AG04450 (cell line): ENCODE measurements around the gene VSTM2L. TPM values are rescaled to one million over a fixed set of nuclear protein-coding genes. Genes with fewer than 3 reads are reported as not detected.

Experiments used
- CTCF ChIA-PET: fragments of 300-600, 350-600 bp; formaldehyde crosslinking; extraction: SDS; loops from one replicate; lab custom pipeline; 2022; ENCODE audit warnings: antibody characterized with exemption, inconsistent platforms; lab: Charles Lee
- POLR2A ChIA-PET: fragments of 350-600 bp; formaldehyde crosslinking; extraction: SDS; loops from one replicate; lab custom pipeline; 2021; ENCODE audit warnings: antibody characterized with exemption, inconsistent platforms; lab: Yijun Ruan, JAX
- DNase-seq: peaks from one replicate; pipeline ENCODE4 v3.0.0-alpha.2; 2011; ENCODE audit warnings: low read depth, low spot score
- H3K27ac ChIP-seq: one replicate; pipeline ENCODE4 v1.5.1; 2012; ENCODE audit warnings: low read depth, low read length, control low read depth
- H3K27me3 ChIP-seq: one replicate; pipeline ENCODE4 v1.6.0; 2012; ENCODE audit warnings: low read length; ENCODE audit not compliant: control insufficient read depth, insufficient read depth
- H3K4me3 ChIP-seq: 2 replicates; pipeline ENCODE4 v1.5.1; 2011; ENCODE audit warnings: mild to moderate bottlenecking, low read depth, low read length, control low read depth
- H3K9me3 ChIP-seq: 2 replicates; pipeline ENCODE4 v1.5.1; 2012; ENCODE audit warnings: low read length; ENCODE audit not compliant: control insufficient read depth, insufficient read depth
- CTCF ChIP-seq: IDR thresholded peaks from 2 replicates; pipeline ENCODE4 v1.5.1; 2011; ENCODE audit warnings: low read depth, low read length, control low read depth, inconsistent platforms
- polyA plus RNA-seq: library from polyadenylated mRNA; depleted of rRNA; stranded (reverse); fragments of >200 nt; gene quantifications from 2 replicates; pipeline ENCODE4 v1.2.3, GENCODE V29; 2011

The VSTM2L gene
- polyA plus RNA-seq, 1 experiment: 0.25 TPM

- ChIA-PET CTCF (no interaction called here), POLR2A (no interaction called here)
- no peak for TF ChIP-seq CTCF
- Histone ChIP-seq H3K4me3 (no peak overlapping the region), H3K27me3 (peaks cover 68% of the 10 kb centered on the region), H3K9me3 (no peaks in the 10 kb centered on the region), H3K27ac (no peak overlapping the region)
- DNase-seq: no peak
Measured at GRCh38 chr20:37920679-37921322, 17.9 kb downstream of the VSTM2L start.

GRCh38 chr20:37921341-37921929 is 18.5 kb downstream of the VSTM2L start:
- no peaks in the 10 kb centered on the region for H3K9me3 ChIP-seq
- ChIA-PET POLR2A (no interaction called here), CTCF (no interaction called here)
- H3K4me3 ChIP-seq: no peak overlapping the region
- no peak for TF ChIP-seq CTCF
- no peak overlapping the region for H3K27ac ChIP-seq
- no peak for DNase-seq
- H3K27me3 ChIP-seq: peaks cover 62% of the 10 kb centered on the region

GRCh38 chr20:37922016-37922415 is 19.1 kb downstream of the VSTM2L start:
- ChIA-PET CTCF (no interaction called here), POLR2A (no interaction called here)
- Histone ChIP-seq H3K27me3 (peaks cover 58% of the 10 kb centered on the region), H3K4me3 (no peak overlapping the region), H3K9me3 (no peaks in the 10 kb centered on the region), H3K27ac (no peak overlapping the region)
- no peak for DNase-seq
- TF ChIP-seq CTCF: no peak

DNA sequence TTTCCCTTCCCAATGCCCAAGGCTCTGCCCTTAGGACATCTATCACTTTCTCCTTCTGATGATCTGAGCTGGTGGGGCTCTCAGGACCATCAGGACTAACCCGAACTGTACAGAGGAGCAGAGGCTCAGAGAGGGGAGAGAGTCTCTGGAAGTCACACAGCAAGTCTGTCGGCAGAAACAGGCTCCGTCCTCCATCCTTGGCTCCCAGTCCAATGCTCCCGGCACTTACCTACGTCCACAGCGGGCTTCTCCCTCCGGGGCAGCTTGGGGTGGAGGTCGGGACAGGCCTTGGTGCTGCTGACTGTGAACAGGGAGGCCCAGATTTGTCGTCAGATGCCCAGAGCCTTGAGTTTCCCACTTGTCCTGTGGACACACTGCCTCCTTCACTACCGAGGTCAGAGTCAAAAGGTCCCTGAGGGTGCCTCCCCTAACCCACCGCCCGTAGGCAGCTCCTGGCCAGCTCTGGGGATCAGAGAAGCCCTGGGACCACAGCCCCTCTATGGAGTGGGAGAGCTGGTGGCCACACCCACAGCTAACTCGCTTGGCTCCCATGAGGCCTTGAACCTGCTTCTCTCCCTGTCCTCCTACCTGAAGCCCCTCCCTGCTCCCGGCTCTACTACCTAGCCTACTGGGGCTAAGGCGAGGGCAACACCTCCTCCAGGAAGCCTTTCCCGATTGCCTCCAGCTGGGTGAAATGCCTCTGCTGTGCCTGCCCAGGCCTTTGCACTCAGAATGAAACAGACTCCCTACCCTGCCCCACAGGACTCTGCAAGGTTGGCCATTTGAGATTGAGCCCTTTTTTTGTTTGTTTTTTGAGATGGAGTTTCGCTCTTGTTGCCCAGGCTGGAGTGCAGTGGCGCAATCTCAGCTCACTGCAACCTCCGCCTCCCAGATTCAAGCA is 22.6 kb downstream of the VSTM2L start:
- CTCF ChIA-PET: interaction anchor here (0.5 to 1.0 kb wide), 2 partner anchors 42 to 84 kb away, joined by 3 read pairs; no protein-coding TSS in a partner anchor
- POLR2A ChIA-PET: no interaction called here

More for the DNA sequence above, 22.6 kb downstream of the VSTM2L start:
- H3K4me3 ChIP-seq: no peak overlapping the region
- TF ChIP-seq CTCF: no peak
- no peaks in the 10 kb centered on the region for H3K9me3 ChIP-seq
- DNase-seq: no peak
- H3K27me3 ChIP-seq: peaks cover 44% of the 10 kb centered on the region
- no peak overlapping the region for H3K27ac ChIP-seq
